ENCODE results near the gene IQSEC1.

The IQSEC1 gene

DNA sequence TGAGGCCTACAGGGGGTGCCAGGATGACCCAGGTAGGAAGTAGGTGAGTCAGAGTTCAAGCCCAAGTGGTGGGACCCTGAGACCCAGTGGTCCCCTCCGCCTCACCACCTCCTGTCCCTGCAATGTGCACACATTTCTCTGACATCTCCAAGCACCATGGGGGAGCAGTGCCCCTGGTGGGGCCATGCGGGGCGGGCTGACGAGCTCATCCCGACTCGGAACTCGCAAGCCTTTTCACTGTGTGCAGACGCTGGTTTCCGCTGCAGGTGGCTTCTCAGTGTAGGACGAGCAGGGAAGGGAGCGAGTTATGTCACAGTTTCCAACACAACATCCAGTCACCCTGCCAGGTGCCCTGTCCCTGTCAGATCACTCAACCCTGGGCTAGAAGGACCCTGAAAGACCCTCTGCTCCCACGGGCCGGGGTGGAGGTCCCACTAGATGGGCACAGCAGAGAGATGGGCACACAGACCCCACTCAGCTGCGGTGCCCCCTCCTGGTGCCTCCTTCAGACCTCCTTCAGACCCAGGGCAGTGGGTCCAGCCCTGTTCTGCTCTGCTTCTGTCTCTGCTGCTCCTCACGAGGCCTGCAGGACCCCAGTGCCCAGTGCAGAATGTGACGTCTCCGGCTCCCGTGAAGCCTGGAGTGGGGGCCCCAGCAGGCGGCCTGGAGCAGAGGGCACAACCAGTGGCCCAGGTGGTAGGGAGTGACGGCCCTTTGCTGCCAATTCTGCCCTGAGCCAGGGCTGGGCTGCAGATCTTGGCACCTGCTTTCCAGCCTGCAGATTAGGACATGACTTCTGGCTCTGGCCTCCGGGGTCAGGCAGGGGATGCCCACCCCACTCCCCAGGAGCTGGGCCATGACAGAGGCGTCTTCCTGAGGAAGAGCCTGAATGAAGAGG is 129.9 kb downstream of the IQSEC1 start:
- Histone ChIP-seq H3K9ac (ENCODE audit: low read depth, low read length) (no peak overlapping the region), H3K9me3 (replicated peaks; ENCODE audit: low read length) (no peaks in the 10 kb centered on the region), H3K4me2 (ENCODE audit: low read length) (no peak overlapping the region), H3K36me3 (ENCODE audit: insufficient read depth, low read length) (no peaks in the 10 kb centered on the region), H3K4me3 (ENCODE audit: low read length) (no peak overlapping the region), H3K4me1 (ENCODE audit: control insufficient read depth, insufficient read depth, low read length) (peaks cover 6% of the 10 kb centered on the region), H3K27me3 (ENCODE audit: control insufficient read depth, insufficient read depth, low read length) (no peaks in the 10 kb centered on the region)

DNA sequence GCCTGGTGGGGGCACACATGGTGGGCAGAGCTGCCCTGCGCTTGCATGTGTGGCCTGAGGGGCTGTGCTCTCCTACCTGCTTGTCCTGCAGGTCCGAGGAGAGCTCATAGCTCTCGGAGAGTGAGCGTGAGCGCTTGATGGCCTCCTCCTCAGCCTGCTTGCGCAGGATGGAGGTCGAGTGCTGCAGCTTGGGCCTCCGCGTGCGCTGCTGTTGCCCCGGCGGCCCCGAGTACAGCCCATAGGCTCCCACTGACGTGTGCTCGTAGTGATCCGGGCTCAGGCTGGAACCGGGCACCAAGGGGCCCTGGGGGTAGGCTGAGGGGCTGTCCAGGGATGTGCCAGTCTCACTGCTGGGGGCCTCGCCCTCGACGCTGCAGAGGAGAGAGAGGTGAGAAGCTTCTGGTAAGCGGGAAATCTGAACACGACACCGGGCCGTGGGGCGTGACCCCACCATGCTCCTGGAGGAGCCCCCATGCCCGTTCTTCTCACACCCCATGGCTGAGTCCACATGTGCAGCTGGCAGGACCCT is 131.7 kb downstream of the IQSEC1 start:
- H3K4me2 ChIP-seq (ENCODE audit: low read length), result no peak overlapping the region
- H3K36me3 ChIP-seq (ENCODE audit: insufficient read depth, low read length), result no peaks in the 10 kb centered on the region
- no peak overlapping the region for H3K4me3 ChIP-seq (ENCODE audit: low read length)
- no peaks in the 10 kb centered on the region for H3K9me3 ChIP-seq (replicated peaks; ENCODE audit: low read length)
- no peak overlapping the region for H3K9ac ChIP-seq (ENCODE audit: low read depth, low read length)
- no peaks in the 10 kb centered on the region for H3K4me1 ChIP-seq (ENCODE audit: control insufficient read depth, insufficient read depth, low read length)
- H3K27me3 ChIP-seq (ENCODE audit: control insufficient read depth, insufficient read depth, low read length), result no peaks in the 10 kb centered on the region

- no peaks in the 10 kb centered on the region for H3K36me3 ChIP-seq (ENCODE audit: insufficient read depth, low read length)
- H3K27me3 ChIP-seq (ENCODE audit: control insufficient read depth, insufficient read depth, low read length), result no peaks in the 10 kb centered on the region
- H3K4me2 ChIP-seq (ENCODE audit: low read length), result no peak overlapping the region
- H3K9me3 ChIP-seq (replicated peaks; ENCODE audit: low read length), result no peaks in the 10 kb centered on the region
- H3K4me1 ChIP-seq (ENCODE audit: control insufficient read depth, insufficient read depth, low read length), result no peaks in the 10 kb centered on the region
- H3K4me3 ChIP-seq (ENCODE audit: low read length), result no peak overlapping the region
- no peak overlapping the region for H3K9ac ChIP-seq (ENCODE audit: low read depth, low read length)
Observed at GRCh38 chr3:12940854-12941253, 132.4 kb downstream of the IQSEC1 start.

DNA sequence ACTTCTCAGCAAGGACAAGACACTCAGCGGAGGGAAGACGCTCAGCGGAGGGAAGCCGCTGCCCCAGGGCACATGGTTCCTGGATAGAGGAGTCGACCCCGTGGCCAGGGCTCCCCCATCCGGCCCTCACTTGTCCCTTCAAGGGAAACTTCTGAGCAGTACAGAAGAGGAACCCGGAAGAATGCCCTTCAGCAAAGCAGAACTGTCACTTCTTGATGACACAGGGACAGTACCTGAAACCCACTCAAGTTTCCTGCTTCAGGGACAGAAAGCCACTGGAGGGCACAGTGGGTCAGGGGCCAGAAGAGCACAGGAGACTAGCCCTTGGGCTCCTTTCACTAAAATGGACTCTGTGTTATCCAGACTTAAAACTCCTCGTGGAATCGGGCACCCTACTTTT is 134.1 kb downstream of the IQSEC1 start:
- Histone ChIP-seq H3K4me1 (ENCODE audit: control insufficient read depth, insufficient read depth, low read length) (peaks cover 9% of the 10 kb centered on the region), H3K27me3 (ENCODE audit: control insufficient read depth, insufficient read depth, low read length) (no peaks in the 10 kb centered on the region), H3K9ac (ENCODE audit: low read depth, low read length) (no peak overlapping the region), H3K4me2 (ENCODE audit: low read length) (no peak overlapping the region), H3K36me3 (ENCODE audit: insufficient read depth, low read length) (peaks cover 6% of the 10 kb centered on the region), H3K9me3 (replicated peaks; ENCODE audit: low read length) (no peaks in the 10 kb centered on the region), H3K4me3 (ENCODE audit: low read length) (no peak overlapping the region)

DNA sequence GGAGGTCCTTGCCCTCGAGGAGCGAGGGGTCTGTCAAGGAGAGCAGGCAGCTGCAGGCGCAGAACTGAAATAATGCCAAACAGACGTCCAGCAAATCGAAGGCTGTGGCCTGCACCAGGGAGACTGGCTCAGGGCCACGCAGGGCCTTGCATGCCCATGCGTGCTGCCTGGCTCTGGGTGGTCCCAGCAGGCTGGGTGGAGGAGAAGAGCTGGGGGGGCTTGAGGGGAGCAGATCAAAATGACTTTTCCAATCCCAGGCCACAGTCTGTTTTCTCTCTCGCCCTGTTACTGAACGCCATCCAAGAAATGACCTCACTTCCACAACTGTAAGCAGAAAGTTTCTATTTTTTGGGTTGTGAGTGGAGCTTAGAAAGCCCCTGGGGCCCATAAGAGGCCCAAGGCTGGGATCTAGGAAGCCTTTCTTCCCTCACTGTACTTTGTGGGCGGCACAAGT is 134.9 kb downstream of the IQSEC1 start:
- Histone ChIP-seq H3K9ac (ENCODE audit: low read depth, low read length) (no peak overlapping the region), H3K4me3 (ENCODE audit: low read length) (no peak overlapping the region), H3K27me3 (ENCODE audit: control insufficient read depth, insufficient read depth, low read length) (no peaks in the 10 kb centered on the region), H3K36me3 (ENCODE audit: insufficient read depth, low read length) (peaks cover 9% of the 10 kb centered on the region), H3K4me1 (ENCODE audit: control insufficient read depth, insufficient read depth, low read length) (peaks cover 9% of the 10 kb centered on the region), H3K4me2 (ENCODE audit: low read length) (no peak overlapping the region), H3K9me3 (replicated peaks; ENCODE audit: low read length) (no peaks in the 10 kb centered on the region)

DNA sequence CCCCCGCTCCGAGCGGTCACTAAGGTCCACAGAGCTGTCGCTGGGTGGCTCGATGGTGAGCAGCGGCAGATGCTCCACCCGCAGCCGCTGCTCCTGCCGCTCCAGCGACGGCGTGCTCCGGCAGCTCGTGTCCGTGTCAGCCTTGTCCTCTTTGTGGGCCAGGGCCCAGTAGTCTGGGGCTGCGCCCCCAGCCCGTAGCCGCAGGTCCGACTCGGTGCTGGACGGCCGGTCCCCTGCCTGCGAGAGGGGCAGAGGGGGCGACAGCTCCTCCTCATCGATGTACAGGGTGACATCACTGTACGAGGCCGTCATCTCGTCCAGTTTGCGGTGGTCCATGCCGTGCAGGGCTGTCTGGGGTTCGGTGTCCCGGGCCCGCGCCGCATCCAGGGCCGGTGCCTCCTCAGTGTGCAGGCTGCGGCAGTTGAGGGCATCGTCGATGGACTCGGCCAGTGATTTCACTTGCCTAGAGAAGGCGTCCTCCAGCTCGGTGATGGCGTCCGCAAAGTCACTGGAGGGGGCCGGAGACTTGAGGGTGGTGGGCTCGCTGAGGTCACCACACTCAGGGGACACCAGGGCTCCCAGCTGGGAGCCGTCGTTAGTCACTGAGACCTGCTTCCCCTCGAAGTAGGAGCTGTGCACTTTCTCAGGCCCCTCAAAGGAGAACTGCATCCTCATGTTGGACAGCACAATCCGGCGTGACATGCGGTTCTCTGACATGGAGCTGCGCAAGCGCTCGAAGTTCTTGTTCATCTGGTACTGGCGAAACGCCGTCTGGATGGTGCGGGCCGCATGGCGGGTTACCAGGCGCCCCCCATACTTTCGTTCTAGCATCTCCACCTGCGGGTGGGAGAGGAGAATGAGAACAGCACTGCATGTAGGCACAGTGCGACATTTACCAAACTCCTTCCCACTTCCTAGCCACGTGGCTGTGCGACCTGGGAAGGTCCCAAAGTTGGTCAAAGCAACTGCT is 137.1 kb downstream of the IQSEC1 start:
- H3K27me3 ChIP-seq (ENCODE audit: control insufficient read depth, insufficient read depth, low read length), result no peaks in the 10 kb centered on the region
- H3K9ac ChIP-seq (ENCODE audit: low read depth, low read length), result no peak overlapping the region
- H3K36me3 ChIP-seq (ENCODE audit: insufficient read depth, low read length), result peaks cover 9% of the 10 kb centered on the region
- H3K4me2 ChIP-seq (ENCODE audit: low read length), result no peak overlapping the region
- no peaks in the 10 kb centered on the region for H3K9me3 ChIP-seq (replicated peaks; ENCODE audit: low read length)
- H3K4me1 ChIP-seq (ENCODE audit: control insufficient read depth, insufficient read depth, low read length), result peaks cover 16% of the 10 kb centered on the region
- no peak overlapping the region for H3K4me3 ChIP-seq (ENCODE audit: low read length)

DNA sequence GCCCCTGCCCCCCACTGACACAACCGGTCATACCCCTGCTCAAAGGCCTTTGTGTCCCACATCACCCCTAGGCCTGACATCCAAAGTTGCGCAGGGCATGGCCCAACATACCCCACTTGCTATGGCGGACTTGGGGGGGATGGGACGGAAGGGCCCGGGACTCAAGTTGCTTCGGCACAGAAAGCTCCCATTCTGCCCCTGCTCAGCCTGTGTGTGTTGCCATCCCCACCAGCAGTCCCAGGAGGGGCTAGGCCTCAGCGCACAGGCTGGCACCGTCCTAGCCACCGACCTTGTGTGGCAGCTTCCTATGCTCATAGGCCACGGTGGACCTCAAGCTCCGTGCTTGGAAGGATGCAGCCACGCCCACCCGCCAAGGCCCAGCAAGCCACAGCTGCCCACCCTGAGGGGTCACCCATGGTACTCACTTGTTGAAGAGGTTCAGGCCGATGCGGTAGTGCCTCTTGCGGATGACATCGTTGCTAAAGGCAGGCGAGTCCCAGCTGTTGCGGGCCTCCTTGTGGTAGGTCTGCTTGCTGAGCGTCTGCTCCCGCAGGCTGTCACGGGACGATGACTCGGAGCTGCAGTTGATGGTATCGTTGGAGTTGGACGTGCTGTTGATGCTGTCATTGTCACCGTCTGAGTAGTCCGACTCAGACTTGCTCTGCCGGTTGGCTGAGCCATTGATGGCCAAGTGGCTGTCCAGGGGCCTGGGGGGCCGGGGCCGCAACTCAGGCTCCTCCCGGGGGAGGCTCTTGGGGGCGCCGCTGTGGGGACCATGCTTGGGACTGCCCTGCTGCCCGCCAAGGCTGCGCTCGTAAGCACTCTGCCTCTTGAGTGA is 138.0 kb downstream of the IQSEC1 start:
- H3K36me3 ChIP-seq (ENCODE audit: insufficient read depth, low read length), result peaks cover 9% of the 10 kb centered on the region
- H3K4me3 ChIP-seq (ENCODE audit: low read length), result no peak overlapping the region
- H3K4me1 ChIP-seq (ENCODE audit: control insufficient read depth, insufficient read depth, low read length), result peaks cover 16% of the 10 kb centered on the region
- no peaks in the 10 kb centered on the region for H3K9me3 ChIP-seq (replicated peaks; ENCODE audit: low read length)
- no peaks in the 10 kb centered on the region for H3K27me3 ChIP-seq (ENCODE audit: control insufficient read depth, insufficient read depth, low read length)
- no peak overlapping the region for H3K9ac ChIP-seq (ENCODE audit: low read depth, low read length)
- H3K4me2 ChIP-seq (ENCODE audit: low read length), result no peak overlapping the region

GRCh38 chr3:12934431-12934830 is 138.8 kb downstream of the IQSEC1 start:
- H3K27me3 ChIP-seq (ENCODE audit: control insufficient read depth, insufficient read depth, low read length), result no peaks in the 10 kb centered on the region
- H3K9ac ChIP-seq (ENCODE audit: low read depth, low read length), result no peak overlapping the region
- peaks cover 9% of the 10 kb centered on the region for H3K36me3 ChIP-seq (ENCODE audit: insufficient read depth, low read length)
- H3K4me2 ChIP-seq (ENCODE audit: low read length), result no peak overlapping the region
- no peaks in the 10 kb centered on the region for H3K9me3 ChIP-seq (replicated peaks; ENCODE audit: low read length)
- peaks cover 16% of the 10 kb centered on the region for H3K4me1 ChIP-seq (ENCODE audit: control insufficient read depth, insufficient read depth, low read length)
- no peak overlapping the region for H3K4me3 ChIP-seq (ENCODE audit: low read length)

DNA sequence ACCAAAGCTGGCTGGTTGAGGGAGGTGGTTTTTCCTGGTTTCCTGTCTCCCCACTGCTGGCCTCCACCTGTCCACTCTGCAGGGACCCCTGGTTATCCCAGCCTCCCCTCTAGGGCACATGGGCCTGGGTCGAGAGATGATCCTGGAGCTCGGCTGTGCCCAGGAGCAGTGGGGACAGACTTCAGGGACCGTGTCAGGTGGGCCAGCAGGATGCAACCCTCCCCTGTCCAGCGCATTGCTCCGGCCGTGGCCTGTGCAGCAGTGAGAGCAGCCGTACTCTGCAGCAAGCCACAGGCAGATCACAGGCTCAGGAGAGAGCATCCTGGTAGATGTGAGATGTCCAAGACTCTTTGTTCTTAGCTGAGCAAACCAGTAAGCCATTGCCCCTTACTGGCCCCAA is 139.3 kb downstream of the IQSEC1 start:
- H3K4me1 ChIP-seq (ENCODE audit: control insufficient read depth, insufficient read depth, low read length), result peaks cover 16% of the 10 kb centered on the region
- H3K36me3 ChIP-seq (ENCODE audit: insufficient read depth, low read length), result peaks cover 9% of the 10 kb centered on the region
- no peak overlapping the region for H3K4me2 ChIP-seq (ENCODE audit: low read length)
- H3K9ac ChIP-seq (ENCODE audit: low read depth, low read length), result no peak overlapping the region
- H3K9me3 ChIP-seq (replicated peaks; ENCODE audit: low read length), result no peaks in the 10 kb centered on the region
- no peak overlapping the region for H3K4me3 ChIP-seq (ENCODE audit: low read length)
- H3K27me3 ChIP-seq (ENCODE audit: control insufficient read depth, insufficient read depth, low read length), result no peaks in the 10 kb centered on the region

GRCh38 chr3:12932754-12933153 is 140.5 kb downstream of the IQSEC1 start:
- no peaks in the 10 kb centered on the region for H3K27me3 ChIP-seq (ENCODE audit: control insufficient read depth, insufficient read depth, low read length)
- no peak overlapping the region for H3K4me3 ChIP-seq (ENCODE audit: low read length)
- no peak overlapping the region for H3K4me2 ChIP-seq (ENCODE audit: low read length)
- peaks cover 9% of the 10 kb centered on the region for H3K36me3 ChIP-seq (ENCODE audit: insufficient read depth, low read length)
- H3K9me3 ChIP-seq (replicated peaks; ENCODE audit: low read length), result no peaks in the 10 kb centered on the region
- peaks cover 16% of the 10 kb centered on the region for H3K4me1 ChIP-seq (ENCODE audit: control insufficient read depth, insufficient read depth, low read length)
- no peak overlapping the region for H3K9ac ChIP-seq (ENCODE audit: low read depth, low read length)
